HCT116 (cell line): Measurements from ENCODE around the gene MRPL47. TPM values are rescaled to one million over a fixed set of nuclear protein-coding genes. Genes with fewer than 3 reads are reported as not detected.
A peak's percentile ranks its signal among the peaks of the same experiment; 100 is the strongest.

ENCODE experiments used
- ATAC-seq: fragments of 200-7000 bp; cut with Tn5 transposase; 2 replicates; pipeline ENCODE4 v1.9.1; 2020; ENCODE audit warnings: mild to moderate bottlenecking, moderate library complexity
- Bru-seq: library from RNA; stranded (reverse); fragments of 400-500 nt; gene quantifications from one replicate; lab custom pipeline; 2021; lab: Mats Ljungman, UMichigan
- BruChase-seq, 2 experiments: library from RNA; stranded (reverse); fragments of 400-500 nt; gene quantifications; one replicate each; lab custom pipeline; 2021; lab: Mats Ljungman, UMichigan
- BruUV-seq: library from RNA; stranded (reverse); fragments of 400-500 nt; replicated peaks from 2 replicates; lab custom pipeline; 2021; lab: Mats Ljungman, UMichigan
- CTCF ChIA-PET: fragments of 300-600 bp; sonication (Branson Sonifier 250); formaldehyde crosslinking; loops from one replicate; lab custom pipeline; 2021; ENCODE audit warnings: antibody characterized with exemption; lab: Charles Lee
- POLR2A ChIA-PET: fragments of 300-600, 350-600 bp; sonication (Branson Sonifier 250); formaldehyde crosslinking; loops from one replicate; lab custom pipeline; 2021; ENCODE audit warnings: antibody characterized with exemption; lab: Charles Lee
- RAD21 ChIA-PET, 2 experiments: fragments of 300-600 bp; sonication (Branson Sonifier 250); formaldehyde crosslinking; loops; one replicate each; lab custom pipeline; 2023; ENCODE audit warnings: low total read pairs in 2 of 2; ENCODE audit not compliant: uncharacterized antibody in 2 of 2, unreplicated experiment in 2 of 2, low non-redundant PET in 1 of 2; lab: Charles Lee
- DNase-seq: peaks from one replicate; pipeline ENCODE4 v3.0.0-alpha.2; 2010; ENCODE audit warnings: low read depth, low spot score
- H2AFZ ChIP-seq: fragments of 200-600 bp; shearing (Covaris generic), sonication (generic); 2 replicates; pipeline ENCODE4 v1.6.1; 2017; ENCODE audit warnings: low read depth, mixed run types, mixed read lengths, antibody characterized with exemption, low read length; ENCODE audit not compliant: poor library complexity, severe bottlenecking
- H3K27ac ChIP-seq: 2 replicates; pipeline ENCODE4 v1.5.1; 2012; ENCODE audit warnings: low read depth, low read length
- H3K27me3 ChIP-seq: fragments of 200-600 bp; sonication (generic); 2 replicates; pipeline ENCODE4 v1.6.1; 2016; ENCODE audit warnings: mixed run types, low read length, mixed read lengths; ENCODE audit not compliant: insufficient read depth
- H3K36me3 ChIP-seq, 2 experiments: fragments of 200-500 bp in 1 of 2; fragments of 200-600 bp in 1 of 2; sonication (Bioruptor generic) in 1 of 2; sonication (generic) in 1 of 2; 2 replicates each; pipeline versions ENCODE4 v1.5.1 to v1.6.1; 2014 to 2016; ENCODE audit warnings: low read length in 2 of 2, inconsistent platforms in 1 of 2, mixed read lengths in 1 of 2, mixed run types in 1 of 2; ENCODE audit not compliant: insufficient read depth in 2 of 2, control insufficient read depth in 1 of 2
- H3K4me1 ChIP-seq, 2 experiments: fragments of 200-600 bp in 1 of 2; sonication (generic) in 1 of 2; 2 replicates each; pipeline versions ENCODE4 v1.5.1 to v1.6.1; 2012 to 2017; ENCODE audit warnings: low read length in 2 of 2, inconsistent platforms in 1 of 2, mild to moderate bottlenecking in 1 of 2, mixed read lengths in 1 of 2, mixed run types in 1 of 2, moderate library complexity in 1 of 2; ENCODE audit not compliant: insufficient read depth in 2 of 2, control insufficient read depth in 1 of 2
- H3K4me2 ChIP-seq: fragments of 200-600 bp; sonication (generic); 2 replicates; pipeline ENCODE4 v1.6.1; 2017; ENCODE audit warnings: mixed run types, low read length, mixed read lengths
- H3K4me3 ChIP-seq, 2 experiments: fragments of 200-600 bp in 1 of 2; sonication (generic) in 1 of 2; replicated peaks in 1 of 2; 2 replicates each; pipeline ENCODE4 v1.5.1; 2011 to 2016; ENCODE audit warnings: low read length in 2 of 2, control low read depth in 1 of 2, low read depth in 1 of 2, mild to moderate bottlenecking in 1 of 2, mixed read lengths in 1 of 2, mixed run types in 1 of 2
- H3K79me2 ChIP-seq: fragments of 200-600 bp; sonication (generic); 2 replicates; pipeline ENCODE4 v1.6.1; 2017; ENCODE audit warnings: mild to moderate bottlenecking, mixed run types, low read length, moderate library complexity, mixed read lengths; ENCODE audit not compliant: insufficient read depth
- H3K9ac ChIP-seq: fragments of 200-600 bp; sonication (generic); 2 replicates; pipeline ENCODE4 v1.6.1; 2016; ENCODE audit warnings: low read length, mixed read lengths
- H3K9me2 ChIP-seq: fragments of 200-600 bp; sonication (generic), shearing (Covaris generic); 2 replicates; pipeline ENCODE4 v1.6.1; 2017; ENCODE audit warnings: mixed run types, mild to moderate bottlenecking, moderate library complexity; ENCODE audit not compliant: insufficient read depth
- H3K9me3 ChIP-seq, 2 experiments: fragments of 200-500 bp in 1 of 2; fragments of 200-600 bp in 1 of 2; sonication (Bioruptor generic) in 1 of 2; sonication (generic) in 1 of 2; 2 replicates each; pipeline ENCODE4 v1.6.1; 2014 to 2017; ENCODE audit warnings: low read length in 2 of 2, mixed read lengths in 2 of 2, inconsistent platforms in 1 of 2, low read depth in 1 of 2, mild to moderate bottlenecking in 1 of 2, mixed run types in 1 of 2, moderate library complexity in 1 of 2; ENCODE audit not compliant: control insufficient read depth in 1 of 2, insufficient read depth in 1 of 2
- H4K20me1 ChIP-seq: fragments of 200-600 bp; sonication (generic), shearing (Covaris generic); 2 replicates; pipeline ENCODE4 v1.6.1; 2017; ENCODE audit warnings: mixed run types, mild to moderate bottlenecking, moderate library complexity; ENCODE audit not compliant: insufficient read depth
- CEBPB ChIP-seq: IDR thresholded peaks from 2 replicates; pipeline ENCODE4 v1.6.1; 2012; ENCODE audit warnings: low read depth
- EGR1 ChIP-seq: IDR thresholded peaks from 2 replicates; pipeline ENCODE4 v1.6.1; 2012; ENCODE audit warnings: low read depth
- ELF1 ChIP-seq: IDR thresholded peaks from 2 replicates; pipeline ENCODE4 v1.6.1; 2012; ENCODE audit warnings: low read depth, borderline replicate concordance
- EZH2 ChIP-seq: fragments of 200-600 bp; sonication (generic); IDR thresholded peaks from 2 replicates; pipeline ENCODE4 v1.6.1; 2017; ENCODE audit warnings: antibody characterized with exemption, mixed run types
- EZH2phosphoT487 ChIP-seq: fragments of 200-600 bp; IDR thresholded peaks from 2 replicates; pipeline ENCODE4 v1.6.1; 2018; ENCODE audit warnings: antibody characterized with exemption, borderline replicate concordance
- JUND ChIP-seq: IDR thresholded peaks from 2 replicates; pipeline ENCODE4 v1.6.1; 2012
- POLR2A ChIP-seq: IDR thresholded peaks from 2 replicates; pipeline ENCODE4 v1.7.0; 2011; ENCODE audit warnings: borderline replicate concordance; ENCODE audit not compliant: insufficient read depth, insufficient read length; ENCODE audit errors: extremely low read depth
- POLR2AphosphoS5 ChIP-seq: IDR thresholded peaks from 2 replicates; pipeline ENCODE4 v1.6.1; 2011; ENCODE audit warnings: mild to moderate bottlenecking, low read depth, low read length, moderate library complexity
- SIN3A ChIP-seq: IDR thresholded peaks from 2 replicates; pipeline ENCODE4 v1.6.1; 2012; ENCODE audit warnings: low read depth
- SRF ChIP-seq: IDR thresholded peaks from 2 replicates; pipeline ENCODE4 v1.6.1; 2012; ENCODE audit warnings: low read depth
- TCF7L2 ChIP-seq: IDR thresholded peaks from 2 replicates; pipeline ENCODE4 v1.7.0; 2011; ENCODE audit warnings: borderline replicate concordance, inconsistent platforms; ENCODE audit not compliant: insufficient read depth, insufficient read length; ENCODE audit errors: extremely low read depth
- ZBTB33 ChIP-seq: IDR thresholded peaks from 2 replicates; pipeline ENCODE4 v1.6.1; 2011; ENCODE audit warnings: mild to moderate bottlenecking, low read length, moderate library complexity; ENCODE audit not compliant: insufficient replicate concordance; ENCODE audit errors: extremely low read depth
- ZFX ChIP-seq: fragments of 450-650 bp; IDR thresholded peaks from 2 replicates; pipeline ENCODE4 v1.6.1; 2017
- intact Hi-C: fragments of 100-400 bp; cut with micrococcal nuclease; formaldehyde crosslinking; loops from 2 replicates; pipeline ENCODE4 v1.10.0; 2022
- long read RNA-seq: library from polyadenylated mRNA; unstranded; transcript quantifications from one replicate; pipeline ENCODE4 v2.0.0, GENCODE V29; 2021; ENCODE audit not compliant: unreplicated experiment
- polyA plus RNA-seq: library from polyadenylated mRNA; unstranded; fragments of >200 nt; gene quantifications from 2 replicates; pipeline ENCODE4 v1.2.1, GENCODE V29; 2012; ENCODE audit warnings: missing spikeins
- total RNA-seq: library from RNA; stranded (reverse); gene quantifications from one replicate; pipeline ENCODE4 v1.2.1, GENCODE V29; 2021; ENCODE audit not compliant: unreplicated experiment
- TF ChIP-seq, protein P1 (sequence below): IDR thresholded peaks from 2 replicates; pipeline ENCODE4 v1.6.1; 2012; ENCODE audit warnings: low read depth
- TF ChIP-seq, protein P2 (sequence below): IDR thresholded peaks from 2 replicates; pipeline ENCODE4 v1.6.1; 2012
- TF ChIP-seq, protein P3 (sequence below), 3 experiments: fragments of 200-600 bp in 1 of 3; sonication (generic) in 1 of 3; IDR thresholded peaks in 2 of 3; conservative IDR thresholded peaks in 1 of 3; 2 replicates each; pipeline ENCODE4 v1.5.1; 2012 to 2017; ENCODE audit warnings: low read depth in 2 of 3, low read length in 2 of 3, antibody characterized with exemption in 1 of 3, borderline replicate concordance in 1 of 3, control low read depth in 1 of 3, mild to moderate bottlenecking in 1 of 3, mixed read lengths in 1 of 3, mixed run types in 1 of 3, moderate library complexity in 1 of 3; ENCODE audit not compliant: insufficient read depth in 1 of 3

The MRPL47 gene
- total RNA-seq (52.3 TPM), Bru-seq, nascent RNA (percentile 88 among the genes with signal in this experiment), BruChase-seq, experiment 1, labeled RNA remaining after a 6-hour chase (percentile 82 among the genes with signal in this experiment), BruChase-seq, experiment 2, labeled RNA remaining after a 2-hour chase (percentile 66 among the genes with signal in this experiment)
- 26.9 and 39.3 TPM in 2 replicates for polyA plus RNA-seq
- long read RNA-seq, transcript MRPL47-203 (7 exons, 1,370 nt) = major isoform, 38 of 53 reads
- long read RNA-seq, partial matches to known transcripts = 9 of 53 reads
- long read RNA-seq, other reads (novel, unspliced or antisense) = 4 of 53 reads

DNA sequence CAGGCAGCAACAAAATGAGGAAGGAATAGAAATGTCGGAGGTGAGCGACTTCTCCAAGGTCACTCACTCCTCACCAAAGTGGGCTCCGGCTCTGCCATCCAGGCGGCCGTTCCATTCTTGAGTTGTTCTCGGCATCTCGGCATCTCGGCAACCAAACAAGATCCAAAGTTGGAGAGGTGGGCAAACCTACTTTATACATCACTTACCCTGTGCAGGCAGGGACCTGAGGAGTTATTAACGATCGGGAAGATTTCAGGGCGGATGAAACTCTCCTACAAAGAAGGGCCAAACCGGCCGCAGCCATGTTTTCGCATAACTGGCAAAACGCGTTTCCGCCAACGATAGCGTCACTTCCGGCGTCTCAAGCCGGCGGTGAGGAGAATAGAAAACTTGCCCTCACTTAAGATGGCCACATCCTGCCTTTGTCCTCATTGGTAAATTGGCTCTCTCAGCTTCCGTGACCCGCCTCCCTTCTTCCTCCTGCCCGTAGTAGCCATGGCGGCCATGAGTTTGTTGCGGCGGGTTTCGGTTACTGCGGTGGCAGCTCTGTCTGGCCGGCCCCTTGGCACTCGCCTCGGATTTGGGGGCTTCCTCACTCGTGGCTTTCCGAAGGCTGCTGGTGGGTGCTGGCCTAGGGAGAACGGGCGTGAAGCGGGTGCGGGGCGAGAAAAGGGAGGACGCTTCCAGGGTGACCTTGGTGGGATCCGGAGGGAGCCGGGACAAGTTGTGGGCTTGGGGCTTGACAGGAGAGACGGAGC, at the start of gene MRPL47, which contains the start of gene NDUFB5:
MRPL47 (minus strand) TSS at position 318 of the 758 bp plus-strand sequence; CDS start at position 304, 14 bp downstream.
NDUFB5 (plus strand) TSS at position 474 of the 758 bp plus-strand sequence; CDS start at position 496, 22 bp downstream.
- Histone ChIP-seq H3K4me2 (peak within 1 kb of the TSS; percentile 79), H3K4me3 (peak within 1 kb of the TSS; percentile 76 to 87), H3K79me2 (peaks cover 82% of the 10 kb centered on the region), H3K9me3 (no peaks in the 10 kb centered on the region), H3K27ac (peak within 1 kb of the TSS; percentile 69), H3K9me2 (no peaks in the 10 kb centered on the region), H3K36me3 (peaks cover 10 to 18% of the 10 kb centered on the region in 2 experiments; a peak in 3 of 4 replicates), H3K27me3 (no peaks in the 10 kb centered on the region), H3K9ac (peak within 1 kb of the TSS; percentile 97), H3K4me1 (peaks cover 5 to 8% of the 10 kb centered on the region in 2 experiments; a peak in 3 of 4 replicates), H2AFZ (peak within 1 kb of the TSS; percentile 80), H4K20me1 (no peaks in the 10 kb centered on the region)
- intact Hi-C loops = loop anchor here (2.0 kb wide), 1 partner anchor 456 kb away; the partner anchor contains the start of gene PIK3CA
- peak; percentile 91 for DNase-seq
- ATAC-seq = peak; percentile 99
- CTCF ChIA-PET = interaction anchor here (1.1 kb wide), 1 partner anchor 45 kb away, joined by 7 read pairs; no protein-coding TSS in a partner anchor
- RAD21 ChIA-PET = no interaction called here
- no TSS peak for BruUV-seq
- POLR2A ChIA-PET = no interaction called here
- TF ChIP-seq POLR2A = peak; percentile 87
- peak; percentile 31 for TF ChIP-seq ZBTB33
- peak; percentile 34; the same call in 1 of the 2 replicates for TF ChIP-seq ZFX
- TF ChIP-seq, protein P1, sequence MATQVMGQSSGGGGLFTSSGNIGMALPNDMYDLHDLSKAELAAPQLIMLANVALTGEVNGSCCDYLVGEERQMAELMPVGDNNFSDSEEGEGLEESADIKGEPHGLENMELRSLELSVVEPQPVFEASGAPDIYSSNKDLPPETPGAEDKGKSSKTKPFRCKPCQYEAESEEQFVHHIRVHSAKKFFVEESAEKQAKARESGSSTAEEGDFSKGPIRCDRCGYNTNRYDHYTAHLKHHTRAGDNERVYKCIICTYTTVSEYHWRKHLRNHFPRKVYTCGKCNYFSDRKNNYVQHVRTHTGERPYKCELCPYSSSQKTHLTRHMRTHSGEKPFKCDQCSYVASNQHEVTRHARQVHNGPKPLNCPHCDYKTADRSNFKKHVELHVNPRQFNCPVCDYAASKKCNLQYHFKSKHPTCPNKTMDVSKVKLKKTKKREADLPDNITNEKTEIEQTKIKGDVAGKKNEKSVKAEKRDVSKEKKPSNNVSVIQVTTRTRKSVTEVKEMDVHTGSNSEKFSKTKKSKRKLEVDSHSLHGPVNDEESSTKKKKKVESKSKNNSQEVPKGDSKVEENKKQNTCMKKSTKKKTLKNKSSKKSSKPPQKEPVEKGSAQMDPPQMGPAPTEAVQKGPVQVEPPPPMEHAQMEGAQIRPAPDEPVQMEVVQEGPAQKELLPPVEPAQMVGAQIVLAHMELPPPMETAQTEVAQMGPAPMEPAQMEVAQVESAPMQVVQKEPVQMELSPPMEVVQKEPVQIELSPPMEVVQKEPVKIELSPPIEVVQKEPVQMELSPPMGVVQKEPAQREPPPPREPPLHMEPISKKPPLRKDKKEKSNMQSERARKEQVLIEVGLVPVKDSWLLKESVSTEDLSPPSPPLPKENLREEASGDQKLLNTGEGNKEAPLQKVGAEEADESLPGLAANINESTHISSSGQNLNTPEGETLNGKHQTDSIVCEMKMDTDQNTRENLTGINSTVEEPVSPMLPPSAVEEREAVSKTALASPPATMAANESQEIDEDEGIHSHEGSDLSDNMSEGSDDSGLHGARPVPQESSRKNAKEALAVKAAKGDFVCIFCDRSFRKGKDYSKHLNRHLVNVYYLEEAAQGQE = no peak
- TF ChIP-seq EZH2 = no peak
- TF ChIP-seq SIN3A = peak; percentile 85
- no peak for TF ChIP-seq EZH2phosphoT487
- TF ChIP-seq, protein P2, sequence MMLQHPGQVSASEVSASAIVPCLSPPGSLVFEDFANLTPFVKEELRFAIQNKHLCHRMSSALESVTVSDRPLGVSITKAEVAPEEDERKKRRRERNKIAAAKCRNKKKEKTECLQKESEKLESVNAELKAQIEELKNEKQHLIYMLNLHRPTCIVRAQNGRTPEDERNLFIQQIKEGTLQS = no peak
- TF ChIP-seq JUND = no peak
- TF ChIP-seq TCF7L2 = peak; percentile 86
- peak; percentile 69 for TF ChIP-seq ELF1
- no peak for TF ChIP-seq CEBPB
- no peak; the same call in 1 of the 2 replicates for TF ChIP-seq SRF
- TF ChIP-seq, protein P3, sequence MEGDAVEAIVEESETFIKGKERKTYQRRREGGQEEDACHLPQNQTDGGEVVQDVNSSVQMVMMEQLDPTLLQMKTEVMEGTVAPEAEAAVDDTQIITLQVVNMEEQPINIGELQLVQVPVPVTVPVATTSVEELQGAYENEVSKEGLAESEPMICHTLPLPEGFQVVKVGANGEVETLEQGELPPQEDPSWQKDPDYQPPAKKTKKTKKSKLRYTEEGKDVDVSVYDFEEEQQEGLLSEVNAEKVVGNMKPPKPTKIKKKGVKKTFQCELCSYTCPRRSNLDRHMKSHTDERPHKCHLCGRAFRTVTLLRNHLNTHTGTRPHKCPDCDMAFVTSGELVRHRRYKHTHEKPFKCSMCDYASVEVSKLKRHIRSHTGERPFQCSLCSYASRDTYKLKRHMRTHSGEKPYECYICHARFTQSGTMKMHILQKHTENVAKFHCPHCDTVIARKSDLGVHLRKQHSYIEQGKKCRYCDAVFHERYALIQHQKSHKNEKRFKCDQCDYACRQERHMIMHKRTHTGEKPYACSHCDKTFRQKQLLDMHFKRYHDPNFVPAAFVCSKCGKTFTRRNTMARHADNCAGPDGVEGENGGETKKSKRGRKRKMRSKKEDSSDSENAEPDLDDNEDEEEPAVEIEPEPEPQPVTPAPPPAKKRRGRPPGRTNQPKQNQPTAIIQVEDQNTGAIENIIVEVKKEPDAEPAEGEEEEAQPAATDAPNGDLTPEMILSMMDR (IDR thresholded peaks at IDR 0.05 in 2 of 3, conservative IDR thresholded peaks at IDR 0.05 in 1 of 3; ENCODE audit: borderline replicate concordance in 1 of 3, insufficient read depth in 1 of 3, low read depth in 2 of 3, low read length in 2 of 3) = no peak
- peak; percentile 96 for TF ChIP-seq POLR2AphosphoS5
- TF ChIP-seq EGR1 = peak; percentile 92
